Peyer's patch (tissue), 4 donors: ENCODE results near the gene FKRP.

Source experiments
- CTCF ChIP-seq, 6 experiments: fragments of 450-650 bp in 4 of 6; fragments of 200-600 bp in 2 of 6; sonication (generic) in 1 of 6; IDR thresholded peaks; one replicate each; pipeline ENCODE4 v1.5.1; 2017 to 2019; ENCODE audit warnings: antibody characterized with exemption in 6 of 6, mild to moderate bottlenecking in 3 of 6, moderate library complexity in 1 of 6
- POLR2A ChIP-seq, 2 donors: fragments of 450-650 bp; IDR thresholded peaks; one replicate each; pipeline ENCODE4 v1.5.1; 2017; ENCODE audit warnings: antibody characterized with exemption in 2 of 2, mild to moderate bottlenecking in 2 of 2, moderate library complexity in 2 of 2

- no peak for TF ChIP-seq CTCF (IDR thresholded peaks at IDR 0.05)
- no peak for TF ChIP-seq POLR2A (IDR thresholded peaks at IDR 0.05)
Observed at GRCh38 chr19:46761418-46761831, 15.6 kb downstream of the FKRP start.
